ENCODE data around the gene SVOP.

The SVOP gene

GRCh38 chr12:108966378-108967151 is 54.3 kb downstream of the SVOP start:
- H3K9me3 ChIP-seq (ENCODE audit: insufficient read depth, low read depth, low read length) = no peaks in the 10 kb centered on the region
- H3K27ac ChIP-seq (ENCODE audit: low read length) = no peak overlapping the region
- no peaks in the 10 kb centered on the region for H3K27me3 ChIP-seq (ENCODE audit: insufficient read depth, low read length)

GRCh38 chr12:108965886-108966285 is 55.0 kb downstream of the SVOP start:
- Histone ChIP-seq H3K27me3 (ENCODE audit: insufficient read depth, low read length) (no peaks in the 10 kb centered on the region), H3K9me3 (ENCODE audit: insufficient read depth, low read depth, low read length) (no peaks in the 10 kb centered on the region), H3K36me3 (ENCODE audit: insufficient read depth, low read depth, low read length) (no peaks in the 10 kb centered on the region), H3K27ac (ENCODE audit: low read length) (no peak overlapping the region), H3K4me3 (ENCODE audit: low read length) (no peak overlapping the region), H3K4me1 (ENCODE audit: insufficient read depth, low read length) (no peaks in the 10 kb centered on the region), H3K9ac (ENCODE audit: low read depth, low read length) (no peak overlapping the region)

More at GRCh38 chr12:108966378-108967151, 54.3 kb downstream of the SVOP start:
- no peak overlapping the region for H3K9ac ChIP-seq (ENCODE audit: low read depth, low read length)
- no peaks in the 10 kb centered on the region for H3K36me3 ChIP-seq (ENCODE audit: insufficient read depth, low read depth, low read length)
- no peak overlapping the region for H3K4me3 ChIP-seq (ENCODE audit: low read length)
- H3K4me1 ChIP-seq (ENCODE audit: insufficient read depth, low read length) = no peaks in the 10 kb centered on the region

GRCh38 chr12:108964371-108965352 is 56.2 kb downstream of the SVOP start:
- no peaks in the 10 kb centered on the region for H3K27me3 ChIP-seq (ENCODE audit: insufficient read depth, low read length)
- no peak overlapping the region for H3K4me3 ChIP-seq (ENCODE audit: low read length)
- H3K9ac ChIP-seq (ENCODE audit: low read depth, low read length) = no peak overlapping the region
- no peaks in the 10 kb centered on the region for H3K36me3 ChIP-seq (ENCODE audit: insufficient read depth, low read depth, low read length)
- no peaks in the 10 kb centered on the region for H3K9me3 ChIP-seq (ENCODE audit: insufficient read depth, low read depth, low read length)
- H3K27ac ChIP-seq (ENCODE audit: low read length) = no peak overlapping the region
- H3K4me1 ChIP-seq (ENCODE audit: insufficient read depth, low read length) = no peaks in the 10 kb centered on the region

- no peaks in the 10 kb centered on the region for H3K4me1 ChIP-seq (ENCODE audit: insufficient read depth, low read length)
Measured at GRCh38 chr12:108962256-108962655, 58.6 kb downstream of the SVOP start.

GRCh38 chr12:108959748-108960655 is 60.9 kb downstream of the SVOP start:
- H3K36me3 ChIP-seq (ENCODE audit: insufficient read depth, low read depth, low read length) = no peaks in the 10 kb centered on the region
- 0 out of 2 replicates have a peak, but pooled peaks cover 3% of the 10 kb centered on the region for H3K27me3 ChIP-seq (ENCODE audit: insufficient read depth, low read length)
- no peak overlapping the region for H3K9ac ChIP-seq (ENCODE audit: low read depth, low read length)
- no peaks in the 10 kb centered on the region for H3K4me1 ChIP-seq (ENCODE audit: insufficient read depth, low read length)
- H3K27ac ChIP-seq (ENCODE audit: low read length) = no peak overlapping the region
- H3K9me3 ChIP-seq (ENCODE audit: insufficient read depth, low read depth, low read length) = no peaks in the 10 kb centered on the region
- no peak overlapping the region for H3K4me3 ChIP-seq (ENCODE audit: low read length)

More at GRCh38 chr12:108962256-108962655, 58.6 kb downstream of the SVOP start:
- H3K4me3 ChIP-seq (ENCODE audit: low read length) = no peak overlapping the region
- no peaks in the 10 kb centered on the region for H3K9me3 ChIP-seq (ENCODE audit: insufficient read depth, low read depth, low read length)
- H3K27me3 ChIP-seq (ENCODE audit: insufficient read depth, low read length) = no peaks in the 10 kb centered on the region
- H3K36me3 ChIP-seq (ENCODE audit: insufficient read depth, low read depth, low read length) = no peaks in the 10 kb centered on the region
- H3K9ac ChIP-seq (ENCODE audit: low read depth, low read length) = no peak overlapping the region
- H3K27ac ChIP-seq (ENCODE audit: low read length) = no peak overlapping the region

GRCh38 chr12:108955225-108955835 is 65.5 kb downstream of the SVOP start:
- H3K9me3 ChIP-seq (ENCODE audit: insufficient read depth, low read depth, low read length) = no peaks in the 10 kb centered on the region
- H3K27ac ChIP-seq (ENCODE audit: low read length) = no peak overlapping the region
- H3K4me1 ChIP-seq (ENCODE audit: insufficient read depth, low read length) = no peaks in the 10 kb centered on the region
- no peaks in the 10 kb centered on the region for H3K36me3 ChIP-seq (ENCODE audit: insufficient read depth, low read depth, low read length)
- H3K27me3 ChIP-seq (ENCODE audit: insufficient read depth, low read length) = 0 out of 2 replicates have a peak, but pooled peaks cover 4% of the 10 kb centered on the region
- no peak overlapping the region for H3K9ac ChIP-seq (ENCODE audit: low read depth, low read length)
- H3K4me3 ChIP-seq (ENCODE audit: low read length) = no peak overlapping the region

GRCh38 chr12:108950991-108951739 is 69.7 kb downstream of the SVOP start:
- Histone ChIP-seq H3K9ac (ENCODE audit: low read depth, low read length) (no peak overlapping the region), H3K4me1 (ENCODE audit: insufficient read depth, low read length) (no peaks in the 10 kb centered on the region), H3K9me3 (ENCODE audit: insufficient read depth, low read depth, low read length) (no peaks in the 10 kb centered on the region; the same call in 1 of the 2 replicates), H3K27ac (ENCODE audit: low read length) (no peak overlapping the region), H3K36me3 (ENCODE audit: insufficient read depth, low read depth, low read length) (no peaks in the 10 kb centered on the region), H3K27me3 (ENCODE audit: insufficient read depth, low read length) (0 out of 2 replicates have a peak, but pooled peaks cover 4% of the 10 kb centered on the region), H3K4me3 (ENCODE audit: low read length) (no peak overlapping the region)

- no peaks in the 10 kb centered on the region; the same call in 1 of the 2 replicates for H3K9me3 ChIP-seq (ENCODE audit: insufficient read depth, low read depth, low read length)
- no peaks in the 10 kb centered on the region for H3K4me1 ChIP-seq (ENCODE audit: insufficient read depth, low read length)
- H3K27ac ChIP-seq (ENCODE audit: low read length) = no peak overlapping the region
- H3K9ac ChIP-seq (ENCODE audit: low read depth, low read length) = no peak overlapping the region
- H3K36me3 ChIP-seq (ENCODE audit: insufficient read depth, low read depth, low read length) = no peaks in the 10 kb centered on the region
- 0 out of 2 replicates have a peak, but pooled peaks cover under 1% of the 10 kb centered on the region for H3K27me3 ChIP-seq (ENCODE audit: insufficient read depth, low read length)
- no peak overlapping the region for H3K4me3 ChIP-seq (ENCODE audit: low read length)
Measured at GRCh38 chr12:108949976-108950375, 70.9 kb downstream of the SVOP start.

- H3K27me3 ChIP-seq (ENCODE audit: insufficient read depth, low read length) = no peaks in the 10 kb centered on the region
- no peaks in the 10 kb centered on the region; the same call in 1 of the 2 replicates for H3K9me3 ChIP-seq (ENCODE audit: insufficient read depth, low read depth, low read length)
- H3K4me1 ChIP-seq (ENCODE audit: insufficient read depth, low read length) = no peaks in the 10 kb centered on the region
- no peak overlapping the region for H3K4me3 ChIP-seq (ENCODE audit: low read length)
- no peak overlapping the region for H3K27ac ChIP-seq (ENCODE audit: low read length)
- H3K36me3 ChIP-seq (ENCODE audit: insufficient read depth, low read depth, low read length) = no peaks in the 10 kb centered on the region
- no peak overlapping the region for H3K9ac ChIP-seq (ENCODE audit: low read depth, low read length)
Measured at GRCh38 chr12:108948367-108948766, 72.5 kb downstream of the SVOP start.

GRCh38 chr12:108947097-108947496 is 73.8 kb downstream of the SVOP start:
- Histone ChIP-seq H3K9ac (ENCODE audit: low read depth, low read length) (no peak overlapping the region), H3K27ac (ENCODE audit: low read length) (no peak overlapping the region), H3K27me3 (ENCODE audit: insufficient read depth, low read length) (no peaks in the 10 kb centered on the region), H3K36me3 (ENCODE audit: insufficient read depth, low read depth, low read length) (no peaks in the 10 kb centered on the region), H3K4me3 (ENCODE audit: low read length) (no peak overlapping the region), H3K9me3 (ENCODE audit: insufficient read depth, low read depth, low read length) (no peaks in the 10 kb centered on the region; the same call in 1 of the 2 replicates), H3K4me1 (ENCODE audit: insufficient read depth, low read length) (no peaks in the 10 kb centered on the region)

All from iPS-20b (cell line).